ENCODE measurements around the gene DBF4B.

DNA sequence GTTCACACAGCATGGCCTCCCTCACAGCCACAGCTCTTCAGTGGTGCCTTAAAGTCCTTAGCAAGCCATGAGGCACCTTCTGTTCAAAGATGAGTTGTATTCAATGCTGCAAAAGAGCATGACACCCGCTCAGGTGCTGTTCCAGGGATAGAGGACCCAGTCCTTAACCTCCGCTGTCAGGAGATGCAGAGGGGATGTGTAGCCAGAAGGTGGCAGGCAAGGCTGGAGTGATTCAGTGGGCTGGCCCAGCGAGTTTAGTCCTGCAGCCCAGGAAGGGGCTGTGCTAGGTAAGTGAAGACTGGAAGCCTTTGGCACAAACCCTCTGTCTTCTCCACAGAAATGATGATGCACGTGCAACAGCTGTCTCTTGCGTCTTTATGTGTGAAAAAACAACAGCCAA is 25.3 kb downstream of the DBF4B start:
- TF ChIP-seq, protein P1, sequence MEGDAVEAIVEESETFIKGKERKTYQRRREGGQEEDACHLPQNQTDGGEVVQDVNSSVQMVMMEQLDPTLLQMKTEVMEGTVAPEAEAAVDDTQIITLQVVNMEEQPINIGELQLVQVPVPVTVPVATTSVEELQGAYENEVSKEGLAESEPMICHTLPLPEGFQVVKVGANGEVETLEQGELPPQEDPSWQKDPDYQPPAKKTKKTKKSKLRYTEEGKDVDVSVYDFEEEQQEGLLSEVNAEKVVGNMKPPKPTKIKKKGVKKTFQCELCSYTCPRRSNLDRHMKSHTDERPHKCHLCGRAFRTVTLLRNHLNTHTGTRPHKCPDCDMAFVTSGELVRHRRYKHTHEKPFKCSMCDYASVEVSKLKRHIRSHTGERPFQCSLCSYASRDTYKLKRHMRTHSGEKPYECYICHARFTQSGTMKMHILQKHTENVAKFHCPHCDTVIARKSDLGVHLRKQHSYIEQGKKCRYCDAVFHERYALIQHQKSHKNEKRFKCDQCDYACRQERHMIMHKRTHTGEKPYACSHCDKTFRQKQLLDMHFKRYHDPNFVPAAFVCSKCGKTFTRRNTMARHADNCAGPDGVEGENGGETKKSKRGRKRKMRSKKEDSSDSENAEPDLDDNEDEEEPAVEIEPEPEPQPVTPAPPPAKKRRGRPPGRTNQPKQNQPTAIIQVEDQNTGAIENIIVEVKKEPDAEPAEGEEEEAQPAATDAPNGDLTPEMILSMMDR (IDR thresholded peaks at IDR 0.05), result no peak
- TF ChIP-seq POLR2A (IDR thresholded peaks at IDR 0.05) (no peak), EP300 (IDR thresholded peaks at IDR 0.05) (no peak)

Data from tibial nerve (tissue), 4 donors.